Right atrium auricular region (tissue), 2 donors: ENCODE measurements around the gene STIL. TPM values are rescaled to one million over a fixed set of nuclear protein-coding genes. Genes with fewer than 3 reads are reported as not detected.
"Not testable (repeated sequence)": the region's sequence is repeated elsewhere in the genome, so short reads cannot be mapped to it uniquely, and the experiment has no call there.

Experiments used
- DNase-seq: peaks from one replicate; pipeline ENCODE4 v3.0.0-alpha.2; 2019; ENCODE audit warnings: low spot score
- H3K27ac ChIP-seq, 2 donors: fragments of 200-600 bp; sonication (generic); 1 replicate in 1 of 2; 2 replicates in 1 of 2; pipeline ENCODE4 v1.5.1; 2016 to 2019
- H3K27me3 ChIP-seq, 2 donors: fragments of 200-600 bp; sonication (generic); one replicate each; pipeline versions ENCODE4 v1.5.1 to v1.6.0; 2017 to 2019
- H3K36me3 ChIP-seq: fragments of 200-600 bp; sonication (generic); one replicate; pipeline ENCODE4 v1.5.1; 2016
- H3K4me1 ChIP-seq, 2 donors: fragments of 200-600 bp; sonication (generic); one replicate each; pipeline versions ENCODE4 v1.5.1 to v1.6.0; 2017 to 2019
- H3K4me3 ChIP-seq, 2 donors: fragments of 200-600 bp; sonication (generic); 1 replicate in 1 of 2; 2 replicates in 1 of 2; pipeline ENCODE4 v1.5.1; 2017 to 2019; ENCODE audit warnings: mild to moderate bottlenecking in 1 of 2, moderate library complexity in 1 of 2
- H3K9me3 ChIP-seq, 2 donors: fragments of 200-600 bp; sonication (generic); one replicate each; pipeline ENCODE4 v1.5.1; 2019
- CTCF ChIP-seq, 2 donors: fragments of 200-600 bp; sonication (generic); IDR thresholded peaks; one replicate each; pipeline ENCODE4 v1.5.1; 2019; ENCODE audit warnings: antibody characterized with exemption in 2 of 2
- total RNA-seq, 2 donors: library from RNA; depleted of rRNA; stranded (reverse); fragments of >200 nt; gene quantifications; one replicate each; pipeline ENCODE4 v1.1.0, GENCODE V29; 2016

The STIL gene
- total RNA-seq, 2 donors from 2014 or later, result 0.31 to 0.52 TPM

GRCh38 chr1:47280142-47280541, 33.8 kb downstream of the STIL start:
- H3K27ac ChIP-seq, result no peak overlapping the region
- no peak overlapping the region for H3K4me3 ChIP-seq
- no peaks in the 10 kb centered on the region for H3K9me3 ChIP-seq
- H3K36me3 ChIP-seq, result no peaks in the 10 kb centered on the region
- TF ChIP-seq CTCF (IDR thresholded peaks at IDR 0.05), result no peak
- H3K4me1 ChIP-seq, result no peaks in the 10 kb centered on the region
- DNase-seq, result no peak
- no peaks in the 10 kb centered on the region for H3K27me3 ChIP-seq

GRCh38 chr1:47276850-47277249, 37.1 kb downstream of the STIL start:
- no peaks in the 10 kb centered on the region for H3K27me3 ChIP-seq
- no peak overlapping the region for H3K4me3 ChIP-seq
- no peaks in the 10 kb centered on the region for H3K9me3 ChIP-seq
- TF ChIP-seq CTCF (IDR thresholded peaks at IDR 0.05), result no peak
- no peak overlapping the region for H3K27ac ChIP-seq
- H3K4me1 ChIP-seq, result no peaks in the 10 kb centered on the region
- DNase-seq, result no peak
- H3K36me3 ChIP-seq, result no peaks in the 10 kb centered on the region

- not testable (repeated sequence) for H3K9me3 ChIP-seq, H3K4me3 ChIP-seq, H3K36me3 ChIP-seq, H3K4me1 ChIP-seq, H3K27me3 ChIP-seq, DNase-seq, H3K27ac ChIP-seq
Measured at GRCh38 chr1:47275811-47276210, 38.1 kb downstream of the STIL start.

- not testable (repeated sequence) for H3K27me3 ChIP-seq, DNase-seq, H3K36me3 ChIP-seq, H3K4me1 ChIP-seq, H3K27ac ChIP-seq, H3K4me3 ChIP-seq, H3K9me3 ChIP-seq
Measured at GRCh38 chr1:47265529-47265928, 48.4 kb downstream of the STIL start.

- DNase-seq, result no peak
- Histone ChIP-seq H3K36me3 (no peaks in the 10 kb centered on the region), H3K9me3 (no peaks in the 10 kb centered on the region), H3K4me1 (no peaks in the 10 kb centered on the region), H3K27ac (no peak overlapping the region), H3K4me3 (no peak overlapping the region), H3K27me3 (no peaks in the 10 kb centered on the region)
- peak; percentile 24 to 61 for TF ChIP-seq CTCF (IDR thresholded peaks at IDR 0.05)
Measured at GRCh38 chr1:47262787-47263413, 51.0 kb downstream of the STIL start.

GRCh38 chr1:47257224-47257623, 56.7 kb downstream of the STIL start:
- TF ChIP-seq CTCF (IDR thresholded peaks at IDR 0.05), result no peak

GRCh38 chr1:47252795-47253194, 61.2 kb downstream of the STIL start:
- TF ChIP-seq CTCF (IDR thresholded peaks at IDR 0.05), result no peak

More at GRCh38 chr1:47257224-47257623, 56.7 kb downstream of the STIL start:
- H3K27me3 ChIP-seq, result no peaks in the 10 kb centered on the region
- H3K4me3 ChIP-seq, result no peak overlapping the region
- no peaks in the 10 kb centered on the region for H3K4me1 ChIP-seq
- H3K36me3 ChIP-seq, result no peaks in the 10 kb centered on the region
- H3K27ac ChIP-seq, result no peak overlapping the region
- no peaks in the 10 kb centered on the region for H3K9me3 ChIP-seq
- no peak for DNase-seq

More at GRCh38 chr1:47252795-47253194, 61.2 kb downstream of the STIL start:
- Histone ChIP-seq H3K4me1 (no peaks in the 10 kb centered on the region), H3K27me3 (no peaks in the 10 kb centered on the region), H3K27ac (no peak overlapping the region), H3K9me3 (no peaks in the 10 kb centered on the region), H3K36me3 (no peaks in the 10 kb centered on the region), H3K4me3 (no peak overlapping the region)
- no peak for DNase-seq
